GM23248 (cell line): ENCODE measurements around the gene SEMA5A. TPM values are rescaled to one million over a fixed set of nuclear protein-coding genes. Genes with fewer than 3 reads are reported as not detected.

Experiments used
- DNase-seq: peaks from one replicate; pipeline ENCODE4 v3.0.0-alpha.2; 2015
- H2AFZ ChIP-seq: fragments of 200-600 bp; sonication (generic); 2 replicates; pipeline ENCODE4 v1.6.1; 2016; ENCODE audit warnings: antibody characterized with exemption
- H3F3A ChIP-seq: fragments of 200-600 bp; sonication (generic); 2 replicates; pipeline ENCODE4 v1.6.1; 2016; ENCODE audit warnings: mild to moderate bottlenecking, antibody characterized with exemption, mixed run types; ENCODE audit not compliant: insufficient read depth
- H3K27ac ChIP-seq: fragments of 200-600 bp; sonication (generic); 2 replicates; pipeline ENCODE4 v1.5.1; 2016; ENCODE audit warnings: mild to moderate bottlenecking
- H3K27me3 ChIP-seq: fragments of 200-600 bp; sonication (generic); replicated peaks from 2 replicates; pipeline ENCODE4 v1.6.1; 2016; ENCODE audit warnings: mild to moderate bottlenecking; ENCODE audit not compliant: insufficient read depth
- H3K36me3 ChIP-seq: fragments of 200-600 bp; sonication (generic); 2 replicates; pipeline ENCODE4 v1.6.1; 2016; ENCODE audit warnings: low read depth, mild to moderate bottlenecking
- H3K4me1 ChIP-seq: fragments of 200-600 bp; sonication (generic); 2 replicates; pipeline ENCODE4 v1.6.1; 2016; ENCODE audit warnings: mild to moderate bottlenecking; ENCODE audit not compliant: insufficient read depth
- H3K4me2 ChIP-seq: fragments of 200-600 bp; sonication (generic); one replicate; pipeline ENCODE4 v1.6.1; 2016; ENCODE audit warnings: mild to moderate bottlenecking; ENCODE audit not compliant: unreplicated experiment
- H3K4me3 ChIP-seq: fragments of 200-600 bp; sonication (generic); 2 replicates; pipeline ENCODE4 v1.5.1; 2016; ENCODE audit warnings: mild to moderate bottlenecking
- H3K79me2 ChIP-seq: fragments of 200-600 bp; sonication (generic); 2 replicates; pipeline ENCODE4 v1.6.1; 2016; ENCODE audit warnings: mild to moderate bottlenecking; ENCODE audit not compliant: insufficient read depth
- H3K9ac ChIP-seq: fragments of 200-600 bp; sonication (generic); 2 replicates; pipeline ENCODE4 v1.6.1; 2016; ENCODE audit warnings: mild to moderate bottlenecking
- H3K9me2 ChIP-seq: fragments of 200-600 bp; sonication (generic); 2 replicates; pipeline ENCODE4 v1.6.1; 2016; ENCODE audit warnings: mixed run types, mild to moderate bottlenecking, moderate library complexity; ENCODE audit not compliant: insufficient read depth
- H3K9me3 ChIP-seq: fragments of 200-600 bp; sonication (generic); one replicate; pipeline ENCODE4 v1.6.1; 2017; ENCODE audit warnings: low read depth
- H4K20me1 ChIP-seq: fragments of 200-600 bp; sonication (generic); 2 replicates; pipeline ENCODE4 v1.6.0; 2016; ENCODE audit not compliant: insufficient read depth
- EZH2 ChIP-seq: fragments of 200-600 bp; sonication (generic); IDR thresholded peaks from 2 replicates; pipeline ENCODE4 v1.6.1; 2018; ENCODE audit warnings: antibody characterized with exemption, mild to moderate bottlenecking; ENCODE audit not compliant: insufficient read depth, poor library complexity, severe bottlenecking
- EZH2phosphoT487 ChIP-seq: fragments of 200-600 bp; sonication (generic); IDR thresholded peaks from 2 replicates; pipeline ENCODE4 v1.6.1; 2018; ENCODE audit warnings: antibody characterized with exemption, moderate library complexity, mild to moderate bottlenecking, low read depth; ENCODE audit not compliant: insufficient read depth
- WGBS, 2 experiments: methylation state at CpG; one replicate each; pipeline ENCODE4 v1.1.6; 2015 to 2017; ENCODE audit warnings: low lambda C conversion rate in 2 of 2, low coverage in 1 of 2; ENCODE audit errors: missing lambda C conversion rate in 2 of 2; 5-methylcytosine and 5-hydroxymethylcytosine counted together
- in situ Hi-C: fragments of 300-500 bp; cut with MboI; formaldehyde crosslinking; loops from 2 replicates; pipeline ENCODE4 v1.15.0; 2020
- polyA plus RNA-seq: library from polyadenylated mRNA; unstranded; fragments of >200 nt; fragmentation: Nextera tagmentation; extraction: Ambion mirVana; gene quantifications from 2 replicates; pipeline ENCODE4 v1.2.1, GENCODE V29; 2016
- total RNA-seq: library from RNA; depleted of rRNA; stranded (reverse); fragments of >200 nt; shearing (Covaris generic); gene quantifications from 2 replicates; pipeline ENCODE4 v1.2.3, GENCODE V29; 2014

The SEMA5A gene
- total and polyA plus RNA-seq, 2 experiments from 2014 or later = 33.5 to 38.2 TPM

DNA sequence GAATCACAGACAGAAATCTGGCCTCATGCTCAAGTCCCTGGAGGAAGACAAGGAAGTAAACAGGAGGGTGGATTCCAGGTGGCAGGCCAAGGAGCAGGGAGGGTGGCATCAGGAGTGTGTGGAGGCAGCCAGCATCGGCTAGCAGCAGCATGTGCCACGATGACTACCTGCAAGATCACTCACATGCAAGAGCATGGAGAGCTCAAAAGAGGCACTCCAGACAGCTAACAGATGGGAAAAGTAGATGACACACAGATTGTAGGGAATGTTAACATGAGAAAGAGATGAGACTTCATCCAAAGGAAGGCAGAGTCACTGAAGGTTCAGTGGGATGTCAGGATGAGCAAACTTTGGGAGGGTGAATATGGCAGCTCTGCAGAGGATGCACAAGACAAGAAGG, 104.3 kb downstream of the SEMA5A start:
- Histone ChIP-seq H3K4me2 (no peak overlapping the region), H3K9ac (no peak overlapping the region), H3K27ac (no peak overlapping the region), H4K20me1 (no peaks in the 10 kb centered on the region), H3K27me3 (no peaks in the 10 kb centered on the region), H3K9me3 (no peaks in the 10 kb centered on the region), H3F3A (peaks cover 37% of the 10 kb centered on the region), H2AFZ (no peak overlapping the region), H3K9me2 (no peaks in the 10 kb centered on the region), H3K4me1 (peaks cover 44% of the 10 kb centered on the region), H3K36me3 (peaks cover 5% of the 10 kb centered on the region; the same call in 1 of the 2 replicates), H3K4me3 (no peak overlapping the region), H3K79me2 (no peaks in the 10 kb centered on the region)
- WGBS, 2 experiments = 48 to 54% methylated on average over 2 of the region's 2 CpGs
- no peak for TF ChIP-seq EZH2
- no peak for TF ChIP-seq EZH2phosphoT487
- DNase-seq = peak; percentile 38
- in situ Hi-C loops = no loop called here

GRCh38 chr5:9440517-9440916, 105.4 kb downstream of the SEMA5A start:
- Histone ChIP-seq H2AFZ (no peak overlapping the region), H3K27ac (peak overlapping the region; percentile 60), H3K9me3 (no peaks in the 10 kb centered on the region), H3K36me3 (peaks cover 5% of the 10 kb centered on the region; the same call in 1 of the 2 replicates), H3K4me1 (peaks cover 44% of the 10 kb centered on the region), H3K9me2 (no peaks in the 10 kb centered on the region), H3K79me2 (no peaks in the 10 kb centered on the region), H3K4me3 (0 out of 2 replicates have a peak overlapping the region, but pooled peaks have one; percentile 18), H4K20me1 (no peaks in the 10 kb centered on the region), H3F3A (peaks cover 37% of the 10 kb centered on the region), H3K4me2 (peak overlapping the region; percentile 61), H3K27me3 (no peaks in the 10 kb centered on the region), H3K9ac (no peak overlapping the region)
- in situ Hi-C loops = no loop called here
- TF ChIP-seq EZH2 = no peak
- no peak for TF ChIP-seq EZH2phosphoT487
- 47 to 48% methylated on average over 2 of the region's 2 CpGs for WGBS, 2 experiments
- peak; percentile 73 for DNase-seq

DNA sequence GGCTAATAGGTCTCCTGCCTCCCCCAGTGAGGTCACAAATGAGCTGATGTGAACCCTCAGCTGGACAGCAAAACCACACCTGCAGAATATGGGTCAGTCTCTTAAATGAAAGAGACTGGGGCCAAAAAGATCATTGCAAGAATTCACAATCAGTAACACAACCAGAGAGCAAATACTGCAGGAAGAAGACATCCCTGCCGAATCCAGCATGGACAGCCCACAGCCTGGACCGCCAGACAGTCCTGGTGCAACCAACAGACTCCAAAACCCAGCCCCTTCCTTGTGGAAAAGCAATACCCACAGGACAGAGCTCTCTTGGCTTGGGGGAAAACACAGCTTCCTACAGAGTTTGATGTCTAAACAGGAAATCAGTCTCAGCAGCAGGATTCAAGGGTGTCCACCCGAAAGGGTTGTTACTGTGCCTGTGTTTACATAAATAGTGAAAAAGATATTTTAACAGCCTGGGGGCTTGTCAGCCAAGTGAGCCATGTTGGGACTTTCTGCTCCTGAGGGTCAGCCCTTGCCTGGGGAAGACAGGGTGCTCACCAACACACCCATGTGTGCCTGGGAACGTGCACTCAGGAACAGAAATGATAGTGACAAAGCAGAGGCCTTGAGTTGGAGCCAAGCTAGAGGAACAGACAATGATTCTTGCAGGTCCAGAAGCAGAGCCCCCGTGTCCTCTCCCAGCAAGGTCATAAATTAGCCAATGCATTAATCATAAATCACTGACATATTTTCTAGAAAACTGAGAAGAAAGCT, 106.2 kb downstream of the SEMA5A start:
- H3K4me3 ChIP-seq = 0 out of 2 replicates have a peak overlapping the region, but pooled peaks have one; percentile 18
- H3F3A ChIP-seq = peaks cover 37% of the 10 kb centered on the region
- TF ChIP-seq EZH2 = no peak
- TF ChIP-seq EZH2phosphoT487 = no peak
- no peaks in the 10 kb centered on the region for H3K9me2 ChIP-seq
- WGBS, 2 experiments = 59 to 60% methylated on average over 5 of the region's 5 CpGs
- no peak overlapping the region for H2AFZ ChIP-seq
- H3K9ac ChIP-seq = peak overlapping the region; percentile 25; the same call in 1 of the 2 replicates
- H3K4me1 ChIP-seq = peaks cover 44% of the 10 kb centered on the region
- H3K4me2 ChIP-seq = peak overlapping the region; percentile 61
- in situ Hi-C loops = no loop called here
- H3K27ac ChIP-seq = peak overlapping the region; percentile 60
- peaks cover 5% of the 10 kb centered on the region; the same call in 1 of the 2 replicates for H3K36me3 ChIP-seq
- H3K27me3 ChIP-seq = no peaks in the 10 kb centered on the region
- no peaks in the 10 kb centered on the region for H3K79me2 ChIP-seq
- no peaks in the 10 kb centered on the region for H4K20me1 ChIP-seq
- DNase-seq = peak; percentile 32
- no peaks in the 10 kb centered on the region for H3K9me3 ChIP-seq

- H3K4me2 ChIP-seq = peak overlapping the region; percentile 61
- TF ChIP-seq EZH2 (no peak), EZH2phosphoT487 (no peak)
- in situ Hi-C loops = no loop called here
Observed at GRCh38 chr5:9438596-9439354, 107.1 kb downstream of the SEMA5A start.

More at GRCh38 chr5:9438596-9439354, 107.1 kb downstream of the SEMA5A start:
- Histone ChIP-seq H3K79me2 (no peaks in the 10 kb centered on the region), H2AFZ (no peak overlapping the region), H3K9me2 (no peaks in the 10 kb centered on the region), H3K9me3 (no peaks in the 10 kb centered on the region), H3F3A (peaks cover 37% of the 10 kb centered on the region), H3K4me3 (no peak overlapping the region), H3K4me1 (peaks cover 44% of the 10 kb centered on the region), H3K9ac (no peak overlapping the region), H3K36me3 (no peaks in the 10 kb centered on the region), H4K20me1 (no peaks in the 10 kb centered on the region), H3K27me3 (no peaks in the 10 kb centered on the region), H3K27ac (peak overlapping the region; percentile 66; the same call in 1 of the 2 replicates)
- peak; percentile 5 for DNase-seq
- WGBS, 2 experiments = 81 to 87% methylated on average over 9 to 10 of the region's 10 CpGs
